HepG2 (cell line): ENCODE data around the gene ATL2. TPM values are rescaled to one million over a fixed set of nuclear protein-coding genes. Genes with fewer than 3 reads are reported as not detected.

Source experiments
- FOSL1 ChIP-seq: sonication (generic); formaldehyde crosslinking; IDR thresholded peaks from 2 replicates; pipeline ENCODE4 v1.9.0; 2021; ENCODE audit warnings: missing genetic modification reagents, borderline replicate concordance
- ISL2 ChIP-seq: sonication (generic); formaldehyde crosslinking; IDR thresholded peaks from 2 replicates; pipeline ENCODE4 v1.5.0; 2020; ENCODE audit warnings: missing genetic modification reagents
- TCF7 ChIP-seq: sonication (generic); IDR thresholded peaks from 2 replicates; pipeline ENCODE4 v1.6.1; 2016; ENCODE audit warnings: antibody characterized with exemption, low read depth
- ZC3H13 ChIP-seq: sonication (generic); formaldehyde crosslinking; IDR thresholded peaks from 2 replicates; pipeline ENCODE4 v1.8.1; 2023; ENCODE audit warnings: mild to moderate bottlenecking, missing genetic modification reagents, moderate library complexity
- ZNF142 ChIP-seq: sonication (generic); formaldehyde crosslinking; IDR thresholded peaks from 2 replicates; pipeline ENCODE4 v1.4.0; 2020; ENCODE audit warnings: missing genetic modification reagents
- ZNF160 ChIP-seq: sonication (generic); formaldehyde crosslinking; IDR thresholded peaks from 2 replicates; pipeline ENCODE4 v1.8.0; 2022; ENCODE audit warnings: mild to moderate bottlenecking, inconsistent platforms, missing genetic modification reagents
- ZNF382 ChIP-seq: sonication (generic); formaldehyde crosslinking; IDR thresholded peaks from 2 replicates; pipeline ENCODE4 v1.5.0; 2020; ENCODE audit warnings: missing genetic modification reagents, mild to moderate bottlenecking, borderline replicate concordance
- ZNF510 ChIP-seq: sonication (generic); formaldehyde crosslinking; IDR thresholded peaks from 2 replicates; pipeline ENCODE4 v1.4.0; 2020; ENCODE audit warnings: low read depth, mild to moderate bottlenecking, missing genetic modification reagents
- ZNF652 ChIP-seq: IDR thresholded peaks from 2 replicates; pipeline ENCODE4 v1.6.1; 2016; ENCODE audit warnings: low read depth, borderline replicate concordance
- ZNF709 ChIP-seq: sonication (generic); formaldehyde crosslinking; IDR thresholded peaks from 2 replicates; pipeline ENCODE4 v1.5.0; 2020; ENCODE audit warnings: mild to moderate bottlenecking, missing genetic modification reagents
- ZNF773 ChIP-seq: sonication (generic); formaldehyde crosslinking; IDR thresholded peaks from 2 replicates; pipeline ENCODE4 v1.4.0; 2020; ENCODE audit warnings: missing genetic modification reagents, borderline replicate concordance
- ZSCAN22 ChIP-seq: sonication (generic); formaldehyde crosslinking; IDR thresholded peaks from 2 replicates; pipeline ENCODE4 v1.4.0; 2020; ENCODE audit warnings: mild to moderate bottlenecking, missing genetic modification reagents
- polyA plus RNA-seq, 8 experiments: library from polyadenylated mRNA; depleted of rRNA in 3 of 8; stranded (reverse) in 7 of 8; unstranded in 1 of 8; fragments of >200 nt; fragmentation: Illumina TruSeq in 4 of 8; extraction: Trizol in 4 of 8; gene quantifications; 2 replicates each; pipeline versions ENCODE4 v1.2.1 to v1.2.3, GENCODE V29; 2011 to 2016; ENCODE audit warnings: low read depth in 4 of 8, missing spikeins in 1 of 8, mixed read lengths in 1 of 8; ENCODE audit not compliant: insufficient read depth in 1 of 8
- total RNA-seq, 5 experiments: library from RNA; depleted of rRNA; stranded (reverse); fragments of >200 nt; fragmentation: Illumina TruSeq; extraction: Trizol; gene quantifications; 2 replicates each; pipeline ENCODE4 v1.2.3, GENCODE V29; 2016; ENCODE audit warnings: low read depth in 1 of 5
- TF ChIP-seq, protein P1 (sequence below): sonication (generic); formaldehyde crosslinking; IDR thresholded peaks from 2 replicates; pipeline ENCODE4 v1.4.0; 2020; ENCODE audit warnings: missing genetic modification reagents
- TF ChIP-seq, protein P2 (sequence below): sonication (generic); formaldehyde crosslinking; IDR thresholded peaks from 2 replicates; pipeline ENCODE4 v1.5.0; 2020; ENCODE audit warnings: mild to moderate bottlenecking, missing genetic modification reagents
- TF ChIP-seq, protein P3 (sequence below): sonication (generic); formaldehyde crosslinking; IDR thresholded peaks from 2 replicates; pipeline ENCODE4 v1.5.0; 2020; ENCODE audit warnings: missing genetic modification reagents
- TF ChIP-seq, protein P4 (sequence below): fragments of 450-650 bp; IDR thresholded peaks from 2 replicates; pipeline ENCODE4 v1.6.1; 2016

ATL2 gene
- total and polyA plus RNA-seq, 2 of the 13 experiments (the other 11 are each of a cell fraction or from before 2014, with no cell fraction given), result 56.5 to 119 TPM

DNA sequence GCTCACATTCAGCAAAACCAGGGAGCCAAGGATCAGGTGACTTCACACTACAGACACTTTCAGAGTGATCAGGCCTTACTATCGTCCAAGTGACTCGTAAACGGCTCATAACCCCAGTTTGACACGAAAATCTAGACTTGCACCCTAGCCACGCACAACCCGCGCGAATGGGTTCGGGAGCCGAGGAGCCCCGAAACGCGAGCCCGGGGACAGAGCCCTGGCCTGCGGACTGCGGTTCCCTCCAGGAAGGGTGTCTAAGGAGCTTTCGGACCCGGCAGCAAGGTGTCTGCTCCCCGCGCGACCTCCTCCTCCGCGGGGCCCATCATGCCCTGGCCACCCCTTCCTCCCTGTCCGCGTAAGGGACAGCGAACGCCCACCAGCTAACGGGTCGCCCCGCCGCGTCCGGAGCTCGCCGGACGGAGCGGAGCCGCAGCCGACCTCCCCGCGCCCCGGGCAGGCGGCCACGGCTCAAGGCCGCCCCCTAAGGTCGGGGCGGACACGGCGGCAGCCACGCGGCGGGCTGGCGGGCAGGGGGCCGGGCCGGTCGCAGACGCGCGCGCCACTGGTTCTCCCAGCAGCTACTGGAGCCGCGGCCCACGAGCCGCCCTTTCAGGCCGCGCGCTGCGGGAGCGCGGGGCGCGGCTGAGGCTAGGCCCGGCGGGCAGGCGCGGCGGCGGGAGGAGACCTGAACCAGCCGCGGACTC lies 575 bp downstream of the ATL2 start (continued):
- TF ChIP-seq TCF7 (no peak), ZSCAN22 (CRISPR knock-in tag) (no peak), ZNF652 (CRISPR knock-in tag) (no peak), ZNF709 (CRISPR knock-in tag) (0 out of 2 replicates have a peak, but pooled peaks have one; percentile 23), ZC3H13 (no peak; the same call in 1 of the 2 replicates), ZNF510 (CRISPR knock-in tag) (no peak), ZNF773 (no peak; the same call in 1 of the 2 replicates), ZNF382 (CRISPR knock-in tag) (no peak), ZNF160 (0 out of 2 replicates have a peak, but pooled peaks have one; percentile 23), ZNF142 (CRISPR knock-in tag) (no peak), ISL2 (CRISPR knock-in tag) (peak; percentile 70), FOSL1 (CRISPR knock-in tag) (no peak)
- TF ChIP-seq, protein P1, sequence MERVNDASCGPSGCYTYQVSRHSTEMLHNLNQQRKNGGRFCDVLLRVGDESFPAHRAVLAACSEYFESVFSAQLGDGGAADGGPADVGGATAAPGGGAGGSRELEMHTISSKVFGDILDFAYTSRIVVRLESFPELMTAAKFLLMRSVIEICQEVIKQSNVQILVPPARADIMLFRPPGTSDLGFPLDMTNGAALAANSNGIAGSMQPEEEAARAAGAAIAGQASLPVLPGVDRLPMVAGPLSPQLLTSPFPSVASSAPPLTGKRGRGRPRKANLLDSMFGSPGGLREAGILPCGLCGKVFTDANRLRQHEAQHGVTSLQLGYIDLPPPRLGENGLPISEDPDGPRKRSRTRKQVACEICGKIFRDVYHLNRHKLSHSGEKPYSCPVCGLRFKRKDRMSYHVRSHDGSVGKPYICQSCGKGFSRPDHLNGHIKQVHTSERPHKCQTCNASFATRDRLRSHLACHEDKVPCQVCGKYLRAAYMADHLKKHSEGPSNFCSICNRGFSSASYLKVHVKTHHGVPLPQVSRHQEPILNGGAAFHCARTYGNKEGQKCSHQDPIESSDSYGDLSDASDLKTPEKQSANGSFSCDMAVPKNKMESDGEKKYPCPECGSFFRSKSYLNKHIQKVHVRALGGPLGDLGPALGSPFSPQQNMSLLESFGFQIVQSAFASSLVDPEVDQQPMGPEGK (CRISPR knock-in tag), result no peak
- TF ChIP-seq, protein P2, sequence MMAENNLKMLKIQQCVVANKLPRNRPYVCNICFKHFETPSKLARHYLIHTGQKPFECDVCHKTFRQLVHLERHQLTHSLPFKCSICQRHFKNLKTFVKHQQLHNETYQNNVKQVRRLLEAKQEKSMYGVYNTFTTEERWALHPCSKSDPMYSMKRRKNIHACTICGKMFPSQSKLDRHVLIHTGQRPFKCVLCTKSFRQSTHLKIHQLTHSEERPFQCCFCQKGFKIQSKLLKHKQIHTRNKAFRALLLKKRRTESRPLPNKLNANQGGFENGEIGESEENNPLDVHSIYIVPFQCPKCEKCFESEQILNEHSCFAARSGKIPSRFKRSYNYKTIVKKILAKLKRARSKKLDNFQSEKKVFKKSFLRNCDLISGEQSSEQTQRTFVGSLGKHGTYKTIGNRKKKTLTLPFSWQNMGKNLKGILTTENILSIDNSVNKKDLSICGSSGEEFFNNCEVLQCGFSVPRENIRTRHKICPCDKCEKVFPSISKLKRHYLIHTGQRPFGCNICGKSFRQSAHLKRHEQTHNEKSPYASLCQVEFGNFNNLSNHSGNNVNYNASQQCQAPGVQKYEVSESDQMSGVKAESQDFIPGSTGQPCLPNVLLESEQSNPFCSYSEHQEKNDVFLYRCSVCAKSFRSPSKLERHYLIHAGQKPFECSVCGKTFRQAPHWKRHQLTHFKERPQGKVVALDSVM (CRISPR knock-in tag), result peak; percentile 42; the same call in 1 of the 2 replicates
- TF ChIP-seq, protein P3, sequence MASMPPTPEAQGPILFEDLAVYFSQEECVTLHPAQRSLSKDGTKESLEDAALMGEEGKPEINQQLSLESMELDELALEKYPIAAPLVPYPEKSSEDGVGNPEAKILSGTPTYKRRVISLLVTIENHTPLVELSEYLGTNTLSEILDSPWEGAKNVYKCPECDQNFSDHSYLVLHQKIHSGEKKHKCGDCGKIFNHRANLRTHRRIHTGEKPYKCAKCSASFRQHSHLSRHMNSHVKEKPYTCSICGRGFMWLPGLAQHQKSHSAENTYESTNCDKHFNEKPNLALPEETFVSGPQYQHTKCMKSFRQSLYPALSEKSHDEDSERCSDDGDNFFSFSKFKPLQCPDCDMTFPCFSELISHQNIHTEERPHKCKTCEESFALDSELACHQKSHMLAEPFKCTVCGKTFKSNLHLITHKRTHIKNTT, result no peak
- TF ChIP-seq, protein P4, sequence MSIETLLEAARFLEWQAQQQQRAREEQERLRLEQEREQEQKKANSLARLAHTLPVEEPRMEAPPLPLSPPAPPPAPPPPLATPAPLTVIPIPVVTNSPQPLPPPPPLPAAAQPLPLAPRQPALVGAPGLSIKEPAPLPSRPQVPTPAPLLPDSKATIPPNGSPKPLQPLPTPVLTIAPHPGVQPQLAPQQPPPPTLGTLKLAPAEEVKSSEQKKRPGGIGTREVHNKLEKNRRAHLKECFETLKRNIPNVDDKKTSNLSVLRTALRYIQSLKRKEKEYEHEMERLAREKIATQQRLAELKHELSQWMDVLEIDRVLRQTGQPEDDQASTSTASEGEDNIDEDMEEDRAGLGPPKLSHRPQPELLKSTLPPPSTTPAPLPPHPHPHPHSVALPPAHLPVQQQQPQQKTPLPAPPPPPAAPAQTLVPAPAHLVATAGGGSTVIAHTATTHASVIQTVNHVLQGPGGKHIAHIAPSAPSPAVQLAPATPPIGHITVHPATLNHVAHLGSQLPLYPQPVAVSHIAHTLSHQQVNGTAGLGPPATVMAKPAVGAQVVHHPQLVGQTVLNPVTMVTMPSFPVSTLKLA, result no peak
